ENCODE results near the gene SYNC.

Gene SYNC

GRCh38 chr1:32702599-32703478 lies at the start of gene SYNC:
SYNC (minus strand) TSS chr1:32702770; CDS start chr1:32702660, 110 bp downstream.
- peak; percentile 52 for DNase-seq (ENCODE audit: low read depth)

DNA sequence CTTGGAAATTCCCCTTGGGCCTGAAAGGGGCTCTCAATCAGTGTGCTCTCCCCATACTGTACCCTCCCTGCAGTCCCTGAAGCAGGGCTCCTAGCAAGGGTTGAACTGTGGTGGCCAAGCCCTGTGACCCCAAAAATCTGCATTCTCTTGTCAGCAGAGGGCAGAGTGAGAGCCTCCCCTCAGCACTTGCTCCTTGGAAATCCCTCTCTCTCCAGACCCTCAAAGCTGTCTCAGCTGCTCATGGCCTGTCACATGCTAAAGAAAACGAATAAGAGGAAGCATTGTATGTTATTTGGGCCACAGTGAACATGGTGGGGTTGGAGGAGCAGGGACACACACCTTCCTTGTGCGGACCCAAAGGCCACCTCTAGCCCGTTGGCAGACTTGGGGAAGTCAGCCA lies 47.2 kb upstream of the SYNC start:
- no peak for DNase-seq (ENCODE audit: low read depth)

DNA sequence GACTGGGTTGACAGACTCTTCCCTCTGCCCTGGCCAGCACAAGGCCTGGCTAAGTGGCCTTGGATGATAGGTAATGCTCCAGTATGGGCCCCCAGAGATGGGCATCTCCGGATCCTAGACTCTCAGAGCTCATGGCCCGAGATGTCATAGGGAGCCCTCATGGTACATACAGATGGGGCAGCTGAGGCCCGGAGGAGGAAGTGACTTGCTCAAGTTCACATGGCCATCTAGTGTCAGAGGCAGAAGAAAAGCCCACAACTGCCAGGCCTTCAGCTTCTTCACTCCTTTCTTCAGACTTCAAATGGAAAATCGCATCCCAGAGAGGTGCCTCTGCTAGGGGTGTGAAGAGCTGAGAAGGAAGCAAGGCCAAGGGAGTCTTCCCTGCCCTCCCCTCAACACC lies 46.8 kb upstream of the SYNC start:
- DNase-seq (ENCODE audit: low read depth): no peak

DNA sequence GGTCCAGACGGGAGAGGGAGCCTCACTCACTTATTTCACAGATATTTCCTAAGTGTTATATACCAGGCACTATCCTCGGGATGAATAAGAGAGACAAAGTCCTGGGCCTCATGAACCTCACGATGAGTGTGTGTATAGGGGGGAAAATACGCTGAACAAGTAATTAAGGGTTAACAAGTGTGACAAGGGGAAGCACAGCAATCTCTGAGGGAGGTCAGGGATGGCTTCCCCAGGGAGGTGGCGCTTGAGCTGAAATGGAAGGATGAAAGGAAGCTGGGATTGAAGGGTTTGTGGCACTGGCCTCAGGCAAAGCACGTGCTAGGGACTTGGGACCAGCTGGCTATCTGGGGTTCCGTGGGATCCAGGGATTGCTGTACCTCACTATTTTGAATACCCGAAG lies 46.4 kb upstream of the SYNC start:
- DNase-seq (ENCODE audit: low read depth): no peak

DNA sequence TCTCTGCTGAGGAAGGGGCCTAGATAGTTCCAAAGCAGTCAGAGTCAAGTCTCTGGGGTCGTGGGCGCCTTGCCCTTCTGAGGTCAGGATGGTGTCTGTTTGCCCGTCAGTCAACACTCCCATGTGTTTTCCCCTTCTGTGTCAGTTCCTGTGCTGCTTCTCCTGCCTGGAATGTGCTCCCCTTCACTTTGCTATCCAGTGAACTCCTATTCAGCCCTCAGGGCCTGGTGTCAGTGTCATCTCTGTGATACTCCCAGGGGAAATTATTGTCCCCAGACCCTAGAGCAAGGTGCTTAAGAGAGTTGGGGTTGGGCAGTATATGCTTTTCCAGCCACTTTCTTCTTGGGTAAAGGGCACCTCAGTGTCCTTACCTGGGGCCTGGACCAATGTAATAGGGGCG lies 45.8 kb upstream of the SYNC start:
- DNase-seq (ENCODE audit: low read depth): no peak

- no peak for DNase-seq (ENCODE audit: low read depth)
These were observed 43.6 kb upstream of the SYNC start for GRCh38 chr1:32746130-32746529.

- DNase-seq (ENCODE audit: low read depth): no peak
These were observed 41.5 kb upstream of the SYNC start for GRCh38 chr1:32744071-32744425.

- DNase-seq (ENCODE audit: low read depth): no peak
These were observed 41.0 kb upstream of the SYNC start for GRCh38 chr1:32743380-32744070.

DNA sequence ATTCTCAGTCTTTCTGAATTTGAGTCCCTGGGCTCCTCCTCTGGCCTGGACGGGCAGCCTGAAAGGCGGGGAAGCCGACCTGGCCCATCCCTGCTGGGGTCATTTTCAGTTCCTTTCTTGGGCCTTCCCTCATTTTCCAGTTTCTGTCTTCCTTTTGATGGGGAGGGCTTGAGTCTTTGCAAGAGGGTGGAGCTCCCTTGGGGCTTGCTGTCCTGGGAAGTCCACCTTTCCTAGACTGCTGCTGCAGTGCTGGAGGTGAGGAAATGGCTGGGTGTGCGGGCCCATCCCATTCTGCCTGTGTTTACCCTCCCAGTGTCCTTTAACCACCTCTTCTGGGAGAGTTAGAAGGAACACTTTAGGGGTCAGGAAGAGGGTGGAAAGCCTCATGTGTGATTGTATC lies 40.4 kb upstream of the SYNC start:
- no peak for DNase-seq (ENCODE audit: low read depth)

DNA sequence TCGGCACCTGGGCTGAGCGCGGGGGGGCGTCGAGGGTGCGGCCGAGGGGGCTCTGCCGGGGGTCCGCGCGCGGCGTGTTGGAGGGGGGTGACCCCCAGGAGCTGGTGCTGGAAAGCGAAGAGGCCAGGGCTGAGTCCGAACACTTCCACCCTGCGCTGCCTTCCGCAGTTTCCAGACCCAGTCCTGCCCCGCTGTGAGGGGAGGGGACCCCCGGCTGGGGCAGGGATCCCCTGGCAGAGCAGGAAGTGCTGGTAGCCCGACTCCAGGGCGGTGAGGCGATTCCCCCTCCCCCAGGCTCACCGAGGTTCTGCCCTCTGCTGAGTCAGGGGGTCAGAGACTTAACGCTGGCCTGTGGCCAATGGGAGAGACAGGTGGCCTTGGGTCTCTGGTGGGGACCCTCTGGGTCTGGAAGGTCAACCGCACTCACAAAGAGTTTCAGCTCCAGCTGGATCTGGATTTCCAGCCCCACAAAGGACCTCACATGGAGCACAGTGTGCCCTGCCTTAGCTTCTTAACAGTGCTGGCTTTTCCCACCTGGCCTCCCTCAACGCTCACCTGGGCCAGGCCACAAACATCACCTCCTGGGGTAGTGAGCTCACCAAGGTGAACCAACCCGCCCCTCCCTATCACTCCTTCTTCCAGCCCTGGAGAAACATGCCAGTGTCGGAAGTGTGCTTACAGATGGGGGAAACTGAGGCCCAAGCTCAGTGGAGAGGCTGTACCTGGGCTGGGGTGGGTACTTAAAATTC lies 39.8 kb upstream of the SYNC start:
- no peak for DNase-seq (ENCODE audit: low read depth)

- no peak for DNase-seq (ENCODE audit: low read depth)
These were observed 39.0 kb upstream of the SYNC start for GRCh38 chr1:32741413-32742198.

- DNase-seq (ENCODE audit: low read depth): no peak
These were observed 38.5 kb upstream of the SYNC start for GRCh38 chr1:32741059-32741412.

DNA sequence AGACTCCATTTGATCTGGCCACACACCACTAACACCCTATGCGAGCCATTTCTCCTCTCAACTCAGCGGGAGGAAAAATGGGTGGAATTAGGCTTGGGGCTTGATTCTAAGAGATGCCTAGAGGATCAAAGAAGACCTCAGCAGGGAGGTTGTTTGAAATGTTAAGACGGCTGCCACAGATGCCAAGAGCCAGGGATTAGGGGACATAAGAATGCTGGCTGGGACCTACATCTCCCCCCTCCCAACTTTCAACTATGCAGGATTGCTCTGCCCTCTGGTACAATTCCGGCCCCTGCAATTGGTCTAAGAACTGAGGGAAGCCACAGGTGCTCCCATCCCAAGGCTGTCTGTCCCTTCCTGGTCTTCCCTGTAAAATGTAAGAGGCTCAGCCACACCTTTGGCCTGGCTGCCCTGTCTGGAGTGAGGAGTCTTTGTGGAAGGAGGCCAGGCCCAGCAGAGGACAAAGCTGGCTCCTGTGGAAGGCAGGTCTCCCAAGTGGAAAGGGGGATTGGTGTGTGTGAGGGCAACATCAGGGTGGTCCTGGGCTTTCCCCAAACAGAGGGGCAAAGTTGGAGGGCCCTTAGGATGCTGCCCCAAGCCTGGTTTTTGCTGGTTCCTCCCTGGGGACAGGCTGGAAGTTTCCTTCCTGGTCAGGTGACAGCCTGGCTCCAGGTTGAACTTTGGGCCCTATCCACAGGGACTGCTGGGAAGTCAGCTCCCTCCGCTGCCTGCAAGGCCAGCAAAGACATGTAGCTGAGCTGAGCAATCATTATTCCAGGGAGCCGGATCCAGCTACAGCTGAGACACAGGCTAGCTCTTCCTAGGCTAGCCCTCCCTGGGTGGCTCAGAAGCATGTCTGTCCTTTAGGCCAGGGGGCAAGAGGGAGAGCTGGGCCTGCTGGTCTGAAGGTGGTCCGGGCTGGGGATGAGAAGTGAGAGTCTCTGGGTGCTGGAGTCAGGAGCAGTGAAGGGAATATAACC lies 34.5 kb upstream of the SYNC start:
- DNase-seq (ENCODE audit: low read depth): no peak

- DNase-seq (ENCODE audit: low read depth): no peak
These were observed 31.2 kb upstream of the SYNC start for GRCh38 chr1:32733582-32734321.

DNA sequence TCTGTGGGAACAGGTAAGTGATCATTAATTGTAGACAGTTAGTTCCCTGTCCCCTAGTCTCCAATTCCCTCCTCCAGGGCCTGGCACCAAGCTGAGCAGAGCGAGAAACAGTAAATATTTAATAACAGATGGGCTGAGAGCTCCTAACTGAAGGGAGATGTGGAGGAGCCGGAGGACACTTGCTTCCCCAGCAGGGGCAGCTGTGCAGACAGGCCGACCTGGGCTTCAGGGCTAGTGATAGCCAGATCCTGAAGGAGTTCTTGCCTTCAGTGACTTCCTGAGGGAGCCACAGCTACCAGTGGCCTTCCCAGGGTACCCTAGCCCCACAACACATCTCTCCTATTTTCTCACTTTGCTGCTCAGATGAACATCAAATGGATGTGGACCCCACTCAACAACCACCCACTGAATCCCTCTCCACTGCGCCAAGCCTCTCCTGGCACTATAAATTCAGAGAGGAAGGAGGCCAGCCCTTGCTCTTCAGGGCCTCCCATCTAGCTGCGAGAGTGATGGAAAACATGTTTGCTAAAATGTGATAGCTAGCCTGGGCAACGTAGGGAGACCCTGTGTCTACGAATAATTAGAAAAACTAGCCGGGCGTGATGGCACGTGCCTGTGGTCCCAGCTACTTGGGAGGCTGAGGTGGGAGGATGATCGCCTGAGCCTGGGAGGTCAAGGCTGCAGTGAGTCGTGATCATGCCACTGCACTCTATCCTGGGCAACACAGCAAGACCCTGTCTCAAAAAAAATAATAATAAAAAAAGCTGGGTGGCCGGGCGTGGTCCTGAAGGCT lies 26.9 kb upstream of the SYNC start:
- no peak for DNase-seq (ENCODE audit: low read depth)

DNA sequence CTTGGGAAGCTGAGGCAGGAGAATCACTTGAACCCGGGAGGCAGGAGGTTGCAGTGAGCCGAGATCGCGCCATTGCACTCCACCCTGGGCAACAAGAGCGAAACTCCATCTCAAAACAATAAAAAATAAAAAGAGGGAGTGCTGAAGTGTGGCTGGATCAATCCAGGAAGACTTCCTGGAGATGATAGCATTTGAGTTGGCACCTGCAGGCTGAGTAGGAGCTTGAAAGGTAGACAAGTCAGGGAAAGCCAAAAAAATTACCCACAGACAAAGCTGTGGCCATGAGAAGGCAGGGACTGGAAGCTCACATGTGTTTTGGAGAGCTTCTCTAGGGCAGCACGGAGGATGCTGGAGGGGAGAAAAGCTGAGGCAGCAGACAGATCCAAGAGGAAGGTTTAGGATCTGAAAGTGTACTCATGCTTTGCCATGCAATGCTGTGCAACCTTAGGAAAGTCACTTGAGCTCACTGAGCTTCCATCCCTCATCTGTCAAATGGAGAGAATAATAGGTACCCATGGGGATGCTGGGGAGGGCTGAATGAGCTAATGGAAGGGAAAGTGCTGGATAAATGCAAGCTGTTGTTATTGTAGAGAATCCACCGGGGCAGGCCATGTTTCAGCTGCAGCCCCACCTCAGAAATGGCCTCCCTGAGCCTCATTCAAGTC lies 26.0 kb upstream of the SYNC start:
- DNase-seq (ENCODE audit: low read depth): no peak

DNA sequence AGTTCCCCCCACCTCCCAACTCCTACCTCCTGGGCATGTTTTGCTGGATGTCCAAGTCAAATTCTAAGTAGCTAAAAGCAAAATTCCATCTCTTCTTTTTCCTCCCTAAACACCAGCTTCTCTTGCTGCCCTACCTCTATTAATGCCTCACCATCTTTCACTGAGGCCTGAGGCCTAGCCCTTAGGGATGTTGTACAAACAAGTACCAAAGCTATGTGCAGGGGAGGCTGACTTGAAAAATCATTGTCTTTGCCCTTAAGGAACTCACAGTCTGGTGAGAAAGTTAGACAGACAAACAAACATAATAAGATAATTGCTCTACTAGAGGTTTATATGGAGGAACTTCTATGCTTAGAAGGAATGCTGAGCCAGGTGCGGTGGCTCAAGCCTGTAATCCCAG lies 25.3 kb upstream of the SYNC start:
- no peak for DNase-seq (ENCODE audit: low read depth)

DNA sequence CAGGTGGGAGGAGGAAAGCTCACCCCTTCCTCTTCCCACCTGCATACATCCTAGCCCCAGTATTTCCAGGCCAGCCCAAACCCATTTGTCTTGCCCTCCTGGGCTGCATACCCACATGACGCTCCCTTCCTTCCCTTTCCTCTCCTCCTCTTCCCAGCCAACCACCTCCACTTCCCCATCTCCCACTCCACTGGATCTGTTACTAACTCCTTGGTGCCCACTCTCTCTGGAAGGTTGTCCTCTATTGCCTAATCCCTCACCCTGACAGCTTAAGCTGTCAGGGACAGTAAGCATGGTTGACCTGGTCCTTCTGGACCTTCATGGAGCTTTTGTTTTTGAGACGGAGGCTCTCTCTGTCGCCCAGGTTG lies 23.0 kb upstream of the SYNC start:
- no peak for DNase-seq (ENCODE audit: low read depth)

Data from stromal cell of bone marrow (primary cell).